Vagina (tissue), 2 donors: ENCODE measurements around the gene TKTL1. TPM values are rescaled to one million over a fixed set of nuclear protein-coding genes. Genes with fewer than 3 reads are reported as not detected.

Experiments
- DNase-seq, 2 donors: peaks; one replicate each; pipeline ENCODE4 v3.0.0-alpha.2; 2017; ENCODE audit errors: extremely low spot score in 2 of 2
- H3K27ac ChIP-seq: fragments of 200-600 bp; sonication (generic); one replicate; pipeline ENCODE4 v1.5.1; 2019
- H3K27me3 ChIP-seq: fragments of 200-600 bp; sonication (generic); one replicate; pipeline ENCODE4 v1.5.1; 2019
- H3K36me3 ChIP-seq, 2 donors: fragments of 200-600 bp; sonication (generic); one replicate each; pipeline ENCODE4 v1.5.1; 2017 to 2019
- H3K4me1 ChIP-seq: fragments of 200-600 bp; sonication (generic); one replicate; pipeline ENCODE4 v1.5.1; 2019
- H3K4me3 ChIP-seq, 2 donors: fragments of 200-600 bp; sonication (generic); 1 replicate in 1 of 2; 2 replicates in 1 of 2; pipeline ENCODE4 v1.5.1; 2016 to 2019
- H3K9me3 ChIP-seq: fragments of 200-600 bp; sonication (generic); one replicate; pipeline ENCODE4 v1.5.1; 2019
- POLR2A ChIP-seq, 2 donors: fragments of 450-650 bp; IDR thresholded peaks; one replicate each; pipeline ENCODE4 v1.6.1; 2017; ENCODE audit warnings: antibody characterized with exemption in 2 of 2, mild to moderate bottlenecking in 2 of 2, moderate library complexity in 2 of 2
- POLR2AphosphoS5 ChIP-seq, 2 donors: sonication (generic); formaldehyde crosslinking; IDR thresholded peaks; one replicate each; pipeline ENCODE4 v1.9.0; 2017; ENCODE audit warnings: antibody characterized with exemption in 2 of 2, mild to moderate bottlenecking in 2 of 2, low read depth in 1 of 2; ENCODE audit not compliant: insufficient read depth in 1 of 2
- intact Hi-C: fragments of 100-400 bp; cut with DNase I; formaldehyde crosslinking; loops from one replicate; pipeline ENCODE4 v1.15.1; 2023
- total RNA-seq: library from RNA; depleted of rRNA; stranded (reverse); fragments of >200 nt; gene quantifications from one replicate; pipeline ENCODE4 v1.2.3, GENCODE V29; 2016
- TF ChIP-seq, protein P1 (sequence below), 3 experiments: fragments of 450-650 bp in 2 of 3; fragments of 200-600 bp in 1 of 3; sonication (generic) in 1 of 3; IDR thresholded peaks; one replicate each; pipeline ENCODE4 v1.5.1; 2017 to 2019; ENCODE audit warnings: antibody characterized with exemption in 3 of 3, mild to moderate bottlenecking in 2 of 3, moderate library complexity in 2 of 3

The TKTL1 gene
- total RNA-seq, 1 donor from 2014 or later = not detected

DNA sequence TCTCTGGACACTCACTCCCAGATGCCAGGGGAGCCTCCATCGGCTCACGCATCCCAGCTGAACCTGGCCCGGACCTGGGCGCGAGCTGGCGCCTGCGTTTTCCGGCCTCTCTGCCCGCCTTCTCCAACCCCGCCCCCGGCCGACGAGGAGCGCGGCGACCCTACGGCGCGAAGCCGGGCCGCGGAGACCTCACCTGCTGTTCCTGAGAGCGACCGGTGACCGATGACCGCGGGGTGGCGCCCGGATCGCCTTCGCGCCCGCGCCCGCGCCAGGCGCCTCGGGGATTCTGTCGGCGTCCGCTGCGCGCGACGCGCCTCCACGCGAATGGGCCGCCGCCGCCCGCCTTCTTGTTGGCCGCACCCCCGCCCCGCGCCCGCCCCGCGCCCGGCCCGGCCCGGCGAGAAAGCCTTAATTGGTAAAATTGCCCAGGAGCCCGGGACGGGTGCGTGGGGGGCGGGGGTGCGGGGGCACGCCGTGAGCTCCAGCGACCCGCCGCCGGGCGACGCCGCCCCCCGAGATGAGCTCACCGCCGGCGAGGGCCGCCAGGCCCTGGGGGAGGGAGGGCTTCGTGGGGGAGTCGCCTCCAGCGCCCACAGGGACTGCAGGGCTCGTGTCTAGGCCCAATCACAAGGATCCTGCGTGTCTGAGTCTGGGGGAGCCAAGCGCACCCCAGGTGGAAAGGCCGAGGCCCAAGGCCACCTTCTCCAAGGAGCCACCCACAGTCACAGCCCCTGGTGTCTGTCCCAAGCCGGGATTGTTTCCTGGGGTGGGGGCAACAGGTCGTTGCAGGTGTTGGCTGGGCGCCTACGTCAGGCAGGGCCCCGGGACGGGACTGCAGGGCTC is 78.9 kb downstream of the TKTL1 start, which contains the start of gene FLNA:
Gene FLNA (minus strand): TSS at position 322 of the 843 bp plus-strand sequence. CDS start 3,389 bp downstream, outside the sequence.
- Histone ChIP-seq H3K4me1 (peaks cover 26% of the 10 kb centered on the region), H3K4me3 (peak within 1 kb of the TSS; percentile 66 to 75)
- no peak for DNase-seq

DNA sequence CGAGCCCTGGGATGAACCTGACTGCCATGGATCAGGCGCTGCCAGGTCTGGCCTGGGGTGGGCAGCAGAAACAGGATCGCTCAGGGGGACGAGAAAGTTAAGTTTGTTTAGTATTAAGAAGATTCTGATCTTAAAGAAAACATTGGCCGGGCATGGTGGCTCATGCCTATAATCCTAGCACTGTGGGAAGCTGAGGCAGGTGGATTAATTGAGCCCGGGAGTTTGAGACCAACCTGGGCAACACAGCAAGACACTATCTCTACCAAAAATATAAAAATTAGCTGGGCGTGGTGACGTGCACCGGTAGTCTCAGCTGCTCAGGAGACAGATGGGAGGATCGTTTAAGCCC is 79.5 kb downstream of the TKTL1 start:
- TF ChIP-seq POLR2AphosphoS5 (IDR thresholded peaks at IDR 0.05; ENCODE audit: insufficient read depth in 1 of 2, low read depth in 1 of 2) (no peak), POLR2A (IDR thresholded peaks at IDR 0.05) (no peak)
- TF ChIP-seq, protein P1, sequence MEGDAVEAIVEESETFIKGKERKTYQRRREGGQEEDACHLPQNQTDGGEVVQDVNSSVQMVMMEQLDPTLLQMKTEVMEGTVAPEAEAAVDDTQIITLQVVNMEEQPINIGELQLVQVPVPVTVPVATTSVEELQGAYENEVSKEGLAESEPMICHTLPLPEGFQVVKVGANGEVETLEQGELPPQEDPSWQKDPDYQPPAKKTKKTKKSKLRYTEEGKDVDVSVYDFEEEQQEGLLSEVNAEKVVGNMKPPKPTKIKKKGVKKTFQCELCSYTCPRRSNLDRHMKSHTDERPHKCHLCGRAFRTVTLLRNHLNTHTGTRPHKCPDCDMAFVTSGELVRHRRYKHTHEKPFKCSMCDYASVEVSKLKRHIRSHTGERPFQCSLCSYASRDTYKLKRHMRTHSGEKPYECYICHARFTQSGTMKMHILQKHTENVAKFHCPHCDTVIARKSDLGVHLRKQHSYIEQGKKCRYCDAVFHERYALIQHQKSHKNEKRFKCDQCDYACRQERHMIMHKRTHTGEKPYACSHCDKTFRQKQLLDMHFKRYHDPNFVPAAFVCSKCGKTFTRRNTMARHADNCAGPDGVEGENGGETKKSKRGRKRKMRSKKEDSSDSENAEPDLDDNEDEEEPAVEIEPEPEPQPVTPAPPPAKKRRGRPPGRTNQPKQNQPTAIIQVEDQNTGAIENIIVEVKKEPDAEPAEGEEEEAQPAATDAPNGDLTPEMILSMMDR (IDR thresholded peaks at IDR 0.05) = no peak

More for the DNA sequence above, 78.9 kb downstream of the TKTL1 start, which contains the start of gene FLNA:
- H3K9me3 ChIP-seq = no peaks in the 10 kb centered on the region
- peak within 1 kb of the TSS; percentile 86 for H3K27ac ChIP-seq
- TF ChIP-seq POLR2A (IDR thresholded peaks at IDR 0.05) (no peak), POLR2AphosphoS5 (IDR thresholded peaks at IDR 0.05; ENCODE audit: insufficient read depth in 1 of 2, low read depth in 1 of 2) (no peak)
- TF ChIP-seq, protein P1 (IDR thresholded peaks at IDR 0.05) = no peak
- no peaks in the 10 kb centered on the region for H3K36me3 ChIP-seq
- H3K27me3 ChIP-seq = no peaks in the 10 kb centered on the region
- intact Hi-C loops = no loop called here

DNA sequence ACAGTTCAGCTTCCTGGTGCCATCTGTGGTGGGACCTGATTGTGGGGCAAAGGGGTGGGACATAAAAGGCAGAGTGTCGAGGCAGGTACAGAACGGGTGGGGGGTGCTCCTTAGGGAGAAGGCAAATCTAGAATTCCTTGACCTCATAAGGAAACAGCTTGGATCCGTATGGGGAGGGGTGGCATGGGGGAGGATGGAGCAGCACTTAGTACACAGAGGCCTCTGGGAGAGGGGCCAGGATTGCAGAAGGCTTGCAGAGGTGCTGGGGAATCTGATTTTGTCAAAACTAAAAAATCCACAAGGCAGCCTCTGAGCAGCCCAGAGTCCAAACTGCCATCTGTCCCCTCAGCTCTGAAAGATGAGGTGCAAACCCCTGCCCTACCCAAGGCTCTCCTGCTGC is 81.2 kb downstream of the TKTL1 start:
- DNase-seq = no peak
- Histone ChIP-seq H3K4me3 (no peak overlapping the region), H3K9me3 (no peaks in the 10 kb centered on the region), H3K27ac (peak overlapping the region; percentile 96), H3K27me3 (no peaks in the 10 kb centered on the region), H3K36me3 (no peaks in the 10 kb centered on the region), H3K4me1 (peaks cover 33% of the 10 kb centered on the region)
- intact Hi-C loops = no loop called here
- TF ChIP-seq POLR2A (IDR thresholded peaks at IDR 0.05) (no peak), POLR2AphosphoS5 (IDR thresholded peaks at IDR 0.05; ENCODE audit: insufficient read depth in 1 of 2, low read depth in 1 of 2) (no peak)
- TF ChIP-seq, protein P1 (IDR thresholded peaks at IDR 0.05) = no peak

More for the DNA sequence above, 79.5 kb downstream of the TKTL1 start:
- peaks cover 29% of the 10 kb centered on the region for H3K4me1 ChIP-seq
- H3K27me3 ChIP-seq = no peaks in the 10 kb centered on the region
- DNase-seq = no peak
- H3K9me3 ChIP-seq = no peaks in the 10 kb centered on the region
- peak overlapping the region; percentile 86 for H3K27ac ChIP-seq
- intact Hi-C loops = no loop called here
- H3K4me3 ChIP-seq = peak overlapping the region in 1 of 2 donors; percentile 75
- no peaks in the 10 kb centered on the region for H3K36me3 ChIP-seq

DNA sequence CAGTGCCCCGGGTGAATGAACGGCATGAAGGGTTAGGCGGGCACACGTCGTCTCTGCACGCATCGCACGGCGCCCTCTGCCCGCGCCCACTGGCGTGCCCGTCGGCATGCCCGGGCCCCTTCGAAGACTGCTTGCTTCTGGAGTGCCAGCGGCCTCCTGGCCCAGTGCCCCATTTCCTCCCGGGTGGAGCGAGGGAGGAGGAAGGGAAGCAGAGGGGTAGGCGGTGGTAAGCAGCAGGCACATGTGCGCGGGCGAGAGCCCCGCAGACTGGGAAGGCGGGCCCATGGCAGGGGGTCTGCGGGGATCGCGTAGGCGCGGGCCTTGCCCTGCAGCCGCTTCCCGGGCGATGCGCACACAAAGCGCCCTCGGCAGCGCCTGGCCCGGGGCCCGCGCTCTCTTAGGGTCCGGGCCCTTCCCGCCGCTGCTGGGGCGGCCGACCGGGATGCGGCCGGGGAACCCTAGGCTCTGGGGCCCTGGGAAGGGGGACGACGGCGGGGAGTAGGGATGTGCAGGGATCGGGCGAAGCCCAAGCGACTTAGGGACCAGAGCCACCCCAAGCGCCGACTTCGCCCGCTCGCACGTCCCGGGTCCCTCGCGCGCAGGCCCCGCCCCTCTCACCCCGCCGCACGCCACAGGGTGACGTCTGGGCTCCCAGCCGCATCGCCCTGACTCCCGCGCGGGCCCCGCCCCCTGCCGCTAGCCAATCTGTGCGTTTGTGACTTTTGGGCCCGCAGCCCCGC is 82.6 kb downstream of the TKTL1 start:
- intact Hi-C loops = no loop called here
- peak overlapping the region; percentile 46 for H3K4me3 ChIP-seq
- peak overlapping the region; percentile 96 for H3K27ac ChIP-seq
- TF ChIP-seq, protein P1 (IDR thresholded peaks at IDR 0.05) = no peak
- TF ChIP-seq POLR2AphosphoS5 (IDR thresholded peaks at IDR 0.05; ENCODE audit: insufficient read depth in 1 of 2, low read depth in 1 of 2) (peak in 1 of 2 donors; percentile 82), POLR2A (IDR thresholded peaks at IDR 0.05) (peak in 1 of 2 donors; percentile 90)
- no peak for DNase-seq
- peaks cover 27% of the 10 kb centered on the region for H3K4me1 ChIP-seq
- no peaks in the 10 kb centered on the region for H3K27me3 ChIP-seq
- no peaks in the 10 kb centered on the region for H3K36me3 ChIP-seq
- H3K9me3 ChIP-seq = no peaks in the 10 kb centered on the region
